ENCODE data around the gene CFAP20DC.
"Not testable (repeated sequence)": the region's sequence is repeated elsewhere in the genome, so short reads cannot be mapped to it uniquely, and the experiment has no call there.

Gene CFAP20DC

GRCh38 chr3:59049671-59050331 is at the start of gene CFAP20DC:
Gene CFAP20DC, minus strand, starts transcription at chr3:59050025. Its CDS starts 394 bp downstream, at chr3:59049631.
- DNase-seq (ENCODE audit: low read depth) = peak; percentile 77

DNA sequence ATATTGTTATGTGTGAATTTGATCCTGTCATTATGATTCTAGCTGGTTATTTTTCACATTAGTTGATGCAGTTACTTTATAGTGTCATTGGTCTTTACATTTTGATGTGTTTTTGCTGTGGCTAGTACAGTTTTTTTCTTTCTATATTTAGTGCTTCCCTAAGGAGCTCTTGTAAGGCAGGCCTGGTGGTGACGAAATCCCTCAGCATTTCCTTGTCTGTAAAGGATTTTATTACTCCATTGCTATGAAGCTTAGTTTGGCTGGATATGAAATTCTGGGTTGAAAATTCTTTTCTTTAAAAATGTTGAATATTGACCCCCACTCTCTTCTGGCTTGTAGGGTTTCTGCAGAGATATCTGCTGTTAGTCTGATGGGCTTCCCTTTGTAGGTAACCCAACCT is 48.7 kb upstream of the CFAP20DC start:
- not testable (repeated sequence) for DNase-seq (ENCODE audit: low read depth)

- no peak for DNase-seq (ENCODE audit: low read depth)
These were observed 44.6 kb upstream of the CFAP20DC start for GRCh38 chr3:59094446-59094845.

GRCh38 chr3:59093521-59093920 is 43.7 kb upstream of the CFAP20DC start:
- DNase-seq (ENCODE audit: low read depth) = no peak

DNA sequence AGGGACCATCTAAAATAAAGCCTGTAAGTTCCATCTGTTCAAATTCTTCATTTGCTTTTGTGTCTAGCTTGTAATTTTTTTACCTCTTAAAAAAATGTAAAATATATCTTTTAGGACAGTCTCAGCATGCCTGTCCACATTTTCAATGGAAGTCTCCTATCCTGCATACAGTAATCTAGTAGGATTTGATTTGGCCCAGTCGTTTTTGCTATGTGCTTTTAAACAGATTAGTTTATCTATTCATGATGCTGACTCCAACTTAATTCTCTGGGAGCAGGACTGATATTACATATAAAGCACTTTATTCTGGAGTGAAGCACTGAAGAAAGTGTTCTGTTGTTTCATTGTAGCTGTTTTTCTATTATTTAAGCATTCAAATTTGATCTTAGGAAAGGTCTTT is 38.9 kb upstream of the CFAP20DC start:
- no peak for DNase-seq (ENCODE audit: low read depth)

DNA sequence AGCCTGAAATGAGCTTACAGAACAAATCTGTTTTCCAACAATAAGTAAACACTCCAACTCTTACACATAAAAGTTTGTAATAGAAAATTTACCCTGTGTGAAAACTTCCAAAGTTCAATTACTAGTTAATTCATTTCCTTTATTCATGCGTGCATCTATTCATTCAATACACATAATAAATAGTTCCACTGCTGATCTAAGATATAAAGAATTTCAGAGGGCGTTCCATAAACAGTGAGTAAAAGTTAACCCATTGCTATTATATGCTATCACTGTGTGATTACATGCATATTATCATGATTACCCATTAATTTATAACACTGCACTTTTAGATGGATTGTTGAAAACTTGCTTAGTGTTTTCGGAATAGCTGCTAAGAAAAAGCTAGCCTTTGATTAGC is 36.2 kb upstream of the CFAP20DC start:
- DNase-seq (ENCODE audit: low read depth) = no peak

DNA sequence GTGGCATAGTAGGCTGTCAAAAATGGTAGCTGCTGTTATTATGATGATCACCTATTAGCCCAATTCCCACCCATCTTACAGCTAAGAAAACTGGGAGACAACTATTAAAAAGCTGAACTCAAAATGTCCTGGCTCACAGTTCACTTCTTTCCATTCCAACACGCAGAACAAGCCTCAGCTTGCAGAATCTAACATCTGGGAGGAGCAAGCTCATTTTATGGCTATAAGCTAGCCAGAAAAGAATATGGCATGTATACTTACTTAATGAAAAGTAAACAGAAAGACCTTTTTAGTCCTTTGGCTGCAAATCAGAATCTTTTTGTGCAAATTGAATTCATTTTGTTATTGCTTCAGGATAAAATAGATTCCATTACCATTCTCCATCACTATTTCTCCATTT is 34.8 kb upstream of the CFAP20DC start:
- no peak for DNase-seq (ENCODE audit: low read depth)

- DNase-seq (ENCODE audit: low read depth) = no peak
These were observed 32.3 kb upstream of the CFAP20DC start for GRCh38 chr3:59082106-59082505.

DNA sequence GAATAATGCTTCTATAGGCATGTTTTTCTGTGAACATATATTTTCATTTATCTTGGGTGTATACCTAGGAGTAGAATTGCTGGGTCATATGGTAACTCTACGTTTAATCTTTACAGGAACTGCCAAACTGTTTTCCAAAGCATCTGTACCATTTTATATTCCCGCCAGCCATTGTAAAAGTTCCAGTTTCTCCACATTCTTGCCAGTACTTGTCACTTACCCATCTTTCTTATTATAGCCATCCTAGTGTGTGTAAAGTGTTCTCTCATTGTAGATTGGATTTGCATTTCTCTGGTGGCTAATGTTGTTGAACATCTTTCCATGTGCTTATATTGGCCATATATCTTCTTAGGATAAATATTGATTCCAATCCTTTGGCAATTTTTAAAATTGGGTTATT is 31.2 kb upstream of the CFAP20DC start:
- DNase-seq (ENCODE audit: low read depth) = no peak

DNA sequence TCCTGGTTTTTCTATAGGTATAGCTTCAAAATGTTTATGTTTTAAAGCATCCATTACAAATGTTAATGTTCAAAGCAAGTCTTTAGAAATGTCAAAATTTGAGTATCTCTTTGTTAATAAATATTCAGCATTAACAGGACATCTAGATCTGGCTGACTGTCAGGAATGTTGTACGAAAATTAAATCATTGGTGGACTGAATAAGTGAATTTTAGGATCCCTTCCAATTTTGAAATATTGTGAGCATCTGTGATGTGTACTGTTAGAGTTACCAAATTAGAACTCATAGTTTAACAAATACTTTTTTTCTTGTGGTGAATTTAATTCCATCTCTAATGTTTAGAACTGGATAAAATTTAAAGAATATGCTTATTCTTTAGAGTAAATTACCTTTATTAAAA is 30.1 kb upstream of the CFAP20DC start:
- DNase-seq (ENCODE audit: low read depth) = no peak

- no peak for DNase-seq (ENCODE audit: low read depth)
These were observed 24.9 kb upstream of the CFAP20DC start for GRCh38 chr3:59074764-59075163.

- DNase-seq (ENCODE audit: low read depth) = no peak
These were observed 22.9 kb upstream of the CFAP20DC start for GRCh38 chr3:59072681-59073080.

DNA sequence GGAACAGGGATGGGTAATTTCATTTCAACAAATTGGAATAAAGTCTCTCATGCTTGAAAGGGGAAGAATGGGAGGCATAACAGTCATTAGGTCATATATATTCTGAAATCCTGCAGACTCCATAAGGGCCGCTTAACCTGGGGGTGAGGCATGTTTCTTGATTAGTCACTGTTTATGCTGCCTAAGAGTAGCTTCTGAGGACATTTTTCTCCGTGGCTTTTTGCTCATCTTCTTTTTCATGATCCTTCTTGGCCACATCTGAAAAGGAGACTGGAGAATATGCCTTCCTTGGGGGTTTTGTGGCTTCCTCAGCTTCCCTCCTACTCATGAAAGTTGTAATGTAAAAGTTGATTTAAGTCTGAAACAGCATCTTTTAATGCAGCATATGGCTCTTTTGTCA is 20.0 kb upstream of the CFAP20DC start:
- DNase-seq (ENCODE audit: low read depth) = no peak

- no peak for DNase-seq (ENCODE audit: low read depth)
These were observed 15.4 kb upstream of the CFAP20DC start for GRCh38 chr3:59065240-59065639.

GRCh38 chr3:59064728-59065127 is 14.9 kb upstream of the CFAP20DC start:
- DNase-seq (ENCODE audit: low read depth) = no peak

DNA sequence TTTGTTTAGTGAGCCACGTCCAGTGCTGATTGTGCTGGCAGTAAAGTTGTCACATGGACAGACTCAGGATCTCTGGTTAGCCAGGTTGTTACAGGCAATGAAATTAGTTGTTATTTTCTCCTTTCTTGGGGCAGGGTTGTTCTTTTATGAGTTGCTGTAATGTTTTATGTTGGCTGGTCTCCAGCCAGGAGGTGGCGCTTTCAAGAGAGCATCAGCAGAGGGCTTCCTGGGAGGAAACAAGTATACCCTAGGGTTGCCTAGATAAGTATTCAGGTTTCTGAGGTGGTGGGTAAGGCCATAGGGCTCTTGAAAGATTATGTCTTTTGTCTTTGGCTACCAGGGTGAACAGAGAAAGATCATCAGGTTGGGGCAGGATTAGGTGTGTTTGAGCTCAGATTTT is 14.5 kb upstream of the CFAP20DC start:
- no peak for DNase-seq (ENCODE audit: low read depth)

DNA sequence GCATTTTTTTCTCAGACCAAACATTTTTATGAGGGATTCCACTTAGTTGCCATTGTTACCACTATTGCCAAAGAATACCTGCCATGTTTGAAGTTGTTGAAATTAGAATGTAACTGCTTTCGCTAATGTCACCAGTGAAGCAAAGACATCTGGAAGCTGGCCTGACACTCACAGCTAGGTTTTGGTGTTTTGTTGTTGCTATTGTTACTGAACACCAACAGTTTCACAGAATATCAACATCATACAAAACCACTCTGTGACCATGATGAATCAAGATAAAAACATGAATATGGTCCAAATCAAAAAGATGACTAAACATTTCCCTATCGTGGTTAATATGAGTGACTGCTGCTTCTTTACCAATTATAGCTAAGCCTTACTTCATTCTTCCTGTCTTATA is 6.9 kb upstream of the CFAP20DC start:
- DNase-seq (ENCODE audit: low read depth) = no peak

DNA sequence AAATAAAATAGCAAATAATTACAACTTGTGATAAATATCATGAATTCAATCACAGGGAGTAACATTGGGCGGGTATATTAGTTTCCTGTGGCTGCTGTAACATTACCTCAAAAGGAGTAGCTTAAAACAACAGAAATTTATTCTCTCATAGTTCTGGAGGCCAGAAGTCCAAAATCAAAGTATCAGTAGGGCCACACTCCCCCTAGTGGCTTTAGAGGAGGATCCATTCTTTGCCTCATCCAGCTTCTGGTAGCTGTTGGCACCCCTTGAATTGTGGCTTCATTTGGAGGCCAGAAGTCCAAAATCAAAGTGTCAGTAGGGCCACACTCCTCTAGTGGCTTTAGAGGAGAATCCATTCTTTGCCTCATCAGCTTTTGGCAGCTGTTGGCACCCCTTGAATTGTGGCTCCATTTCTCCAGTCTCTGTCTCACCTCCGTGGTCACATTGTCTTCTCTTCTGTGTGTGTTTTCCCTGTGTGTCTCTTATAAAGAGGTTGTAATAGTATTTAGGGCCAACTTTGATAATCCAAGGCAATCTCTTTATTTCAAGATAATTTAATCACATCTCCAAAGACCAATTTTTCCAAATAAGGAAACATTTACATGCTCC is 3.1 kb upstream of the CFAP20DC start:
- no peak for DNase-seq (ENCODE audit: low read depth)

DNA sequence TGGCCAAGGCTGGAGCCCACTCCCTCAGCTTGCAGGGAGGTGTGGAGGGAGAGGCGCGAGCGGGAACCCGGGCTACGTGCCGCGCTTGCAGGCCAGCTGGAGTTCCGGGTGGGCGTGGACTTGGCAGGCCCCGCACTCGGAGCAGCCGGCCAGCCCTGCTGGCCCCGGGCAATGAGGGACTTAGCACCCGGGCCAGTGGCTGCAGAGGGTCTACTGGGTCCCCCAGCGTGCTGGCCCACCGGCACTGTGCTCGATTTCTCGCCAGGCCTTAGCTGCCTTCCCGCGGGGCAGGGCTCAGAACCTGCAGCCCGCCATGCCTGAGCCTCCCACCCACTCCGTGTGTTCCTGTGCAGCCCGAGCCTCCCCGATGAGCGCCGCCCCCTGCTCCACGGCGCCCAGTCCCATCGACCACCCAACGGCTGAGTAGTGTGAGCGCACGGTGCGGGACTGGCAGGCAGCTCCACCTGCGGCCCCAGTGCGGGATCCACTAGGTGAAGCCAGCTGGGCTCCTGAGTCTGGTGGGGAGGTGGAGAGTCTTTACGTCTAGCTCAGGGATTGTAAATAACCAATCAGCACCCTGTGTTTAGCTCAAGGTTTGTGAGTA is 1.1 kb upstream of the CFAP20DC start:
- not testable (repeated sequence) for DNase-seq (ENCODE audit: low read depth)

DNA sequence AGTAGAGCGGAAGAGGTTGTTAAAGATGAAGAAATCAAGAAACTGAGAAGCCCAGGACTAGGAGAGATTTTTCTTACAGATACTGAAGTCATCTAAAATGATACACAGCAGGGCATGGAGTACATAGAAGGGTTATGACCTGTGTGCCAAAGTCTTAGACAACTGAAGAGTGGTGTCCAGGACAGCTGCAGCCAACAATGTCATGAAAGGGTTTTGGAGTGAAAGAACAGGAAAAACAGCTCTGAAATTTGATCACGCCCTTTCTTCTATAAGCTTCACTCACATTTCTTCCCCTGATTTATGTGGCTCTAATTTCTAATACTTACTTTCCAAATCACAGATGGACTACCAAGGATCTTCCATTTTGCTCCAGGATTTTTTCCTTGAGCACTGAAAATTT is 3.0 kb downstream of the CFAP20DC start:
- DNase-seq (ENCODE audit: low read depth) = no peak

DNA sequence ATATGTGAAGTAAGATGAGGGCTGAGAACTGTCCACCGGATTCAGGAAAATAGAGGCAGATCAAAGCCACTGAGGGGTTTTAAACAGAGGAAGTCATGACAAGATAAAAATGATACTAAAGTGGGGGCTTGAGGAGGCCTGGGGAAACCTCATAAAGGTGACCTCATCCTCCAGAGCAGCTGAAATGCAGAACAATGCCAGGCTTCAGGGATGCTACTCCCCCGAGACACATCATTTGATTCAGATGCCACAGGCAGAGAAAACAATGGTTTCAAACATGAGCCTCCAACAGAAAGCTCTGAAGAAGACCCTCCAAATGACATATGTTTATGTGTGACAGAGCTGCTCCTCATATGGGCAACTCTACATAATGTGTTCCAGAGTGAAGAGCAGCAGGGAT is 6.4 kb downstream of the CFAP20DC start:
- DNase-seq (ENCODE audit: low read depth) = no peak

- no peak for DNase-seq (ENCODE audit: low read depth)
These were observed 8.9 kb downstream of the CFAP20DC start for GRCh38 chr3:59040902-59041301.

DNA sequence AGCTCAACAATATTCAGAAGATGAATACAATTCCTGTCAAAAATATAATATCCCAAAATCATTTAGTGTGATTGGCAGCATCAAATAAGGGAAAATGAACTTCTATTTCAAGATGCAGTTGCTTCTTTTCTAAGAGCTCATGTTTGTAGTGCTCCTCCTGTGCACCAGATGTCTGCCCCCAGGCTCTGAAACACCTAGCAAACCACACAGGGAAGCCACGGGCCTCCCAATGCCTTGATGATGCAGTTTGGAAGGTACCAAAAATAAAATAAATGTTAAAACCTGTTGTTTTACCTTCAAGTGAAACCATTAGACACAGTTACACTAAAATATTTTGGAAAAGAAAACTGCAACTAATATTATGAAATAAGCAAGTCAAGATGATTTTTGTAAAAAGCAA is 22.2 kb downstream of the CFAP20DC start:
- no peak for DNase-seq (ENCODE audit: low read depth)

- DNase-seq (ENCODE audit: low read depth) = no peak
These were observed 26.2 kb downstream of the CFAP20DC start for GRCh38 chr3:59023612-59024011.
